ENCODE results near the gene TRMT10A.

TRMT10A gene

GRCh38 chr4:99587803-99588202 is 24.0 kb upstream of the TRMT10A start:
- TF ChIP-seq Cebpa-rat (IDR thresholded peaks at IDR 0.05) = no peak
- H3K4me1 ChIP-seq = no peaks in the 10 kb centered on the region
- H3K36me3 ChIP-seq = no peaks in the 10 kb centered on the region
- H3K27ac ChIP-seq = no peak overlapping the region
- H4K20me1 ChIP-seq = no peaks in the 10 kb centered on the region
- no peaks in the 10 kb centered on the region for H3K9me3 ChIP-seq (replicated peaks in 1 of 11)
- H3K4me3 ChIP-seq = no peak overlapping the region
- no peak overlapping the region for H3K4me2 ChIP-seq
- no peak overlapping the region for H3K9ac ChIP-seq
- H3K27me3 ChIP-seq = no peaks in the 10 kb centered on the region

GRCh38 chr4:99587309-99587708 is 23.5 kb upstream of the TRMT10A start:
- no peaks in the 10 kb centered on the region for H3K9me3 ChIP-seq (replicated peaks in 1 of 11)
- TF ChIP-seq Cebpa-rat (IDR thresholded peaks at IDR 0.05) = no peak
- no peaks in the 10 kb centered on the region for H3K36me3 ChIP-seq
- H4K20me1 ChIP-seq = no peaks in the 10 kb centered on the region
- no peak overlapping the region for H3K9ac ChIP-seq
- no peak overlapping the region for H3K4me2 ChIP-seq
- no peak overlapping the region for H3K27ac ChIP-seq
- no peak overlapping the region for H3K4me3 ChIP-seq
- no peaks in the 10 kb centered on the region for H3K4me1 ChIP-seq
- no peaks in the 10 kb centered on the region for H3K27me3 ChIP-seq

GRCh38 chr4:99586797-99587196 is 23.0 kb upstream of the TRMT10A start:
- no peak overlapping the region for H3K4me3 ChIP-seq
- H3K27ac ChIP-seq = no peak overlapping the region
- no peaks in the 10 kb centered on the region for H3K36me3 ChIP-seq
- no peaks in the 10 kb centered on the region for H4K20me1 ChIP-seq
- TF ChIP-seq Cebpa-rat (IDR thresholded peaks at IDR 0.05) = no peak
- H3K4me1 ChIP-seq = no peaks in the 10 kb centered on the region
- H3K4me2 ChIP-seq = no peak overlapping the region
- no peak overlapping the region for H3K9ac ChIP-seq
- no peaks in the 10 kb centered on the region for H3K9me3 ChIP-seq (replicated peaks in 1 of 11)
- no peaks in the 10 kb centered on the region for H3K27me3 ChIP-seq

- Histone ChIP-seq H3K4me1 (no peaks in the 10 kb centered on the region), H3K4me2 (no peak overlapping the region), H4K20me1 (no peaks in the 10 kb centered on the region), H3K9me3 (replicated peaks in 1 of 11) (no peaks in the 10 kb centered on the region), H3K36me3 (no peaks in the 10 kb centered on the region), H3K4me3 (no peak overlapping the region), H3K9ac (no peak overlapping the region), H3K27ac (no peak overlapping the region), H3K27me3 (no peaks in the 10 kb centered on the region)
- no peak for TF ChIP-seq Cebpa-rat (IDR thresholded peaks at IDR 0.05)
Observed at GRCh38 chr4:99586322-99586721, 22.5 kb upstream of the TRMT10A start.

- Histone ChIP-seq H3K4me1 (no peaks in the 10 kb centered on the region), H3K36me3 (no peaks in the 10 kb centered on the region), H4K20me1 (no peaks in the 10 kb centered on the region), H3K9ac (no peak overlapping the region), H3K27me3 (no peaks in the 10 kb centered on the region), H3K9me3 (replicated peaks in 1 of 11) (no peaks in the 10 kb centered on the region), H3K4me2 (no peak overlapping the region), H3K4me3 (no peak overlapping the region), H3K27ac (no peak overlapping the region)
- TF ChIP-seq Cebpa-rat (IDR thresholded peaks at IDR 0.05) = no peak
Observed at GRCh38 chr4:99585516-99585915, 21.7 kb upstream of the TRMT10A start.

- H3K36me3 ChIP-seq = no peaks in the 10 kb centered on the region
- peaks cover 0 to 15% (median 0%) of the 10 kb centered on the region in 10 experiments; a peak in 5 of 20 replicates for H3K4me1 ChIP-seq
- no peak overlapping the region for H3K4me3 ChIP-seq
- H3K27me3 ChIP-seq = no peaks in the 10 kb centered on the region
- no peaks in the 10 kb centered on the region for H4K20me1 ChIP-seq
- H3K27ac ChIP-seq = no peak overlapping the region
- TF ChIP-seq Cebpa-rat (IDR thresholded peaks at IDR 0.05) = no peak
- H3K9ac ChIP-seq = no peak overlapping the region
- no peak overlapping the region for H3K4me2 ChIP-seq
- H3K9me3 ChIP-seq (replicated peaks in 1 of 11) = no peaks in the 10 kb centered on the region
Observed at GRCh38 chr4:99578714-99579113, 14.9 kb upstream of the TRMT10A start.

GRCh38 chr4:99574530-99575324 is 10.9 kb upstream of the TRMT10A start, which contains the start of gene MTTP:
Gene MTTP (plus strand): TSS chr4:99574824. CDS start chr4:99574910, 86 bp downstream.
- H3K27ac ChIP-seq = peak within 1 kb of the TSS in 4 of 11 experiments; percentile 11 to 59 (median 42); a peak in 5 of 22 replicates
- H3K4me3 ChIP-seq = no peak within 1 kb of the TSS
- no peaks in the 10 kb centered on the region for H3K9me3 ChIP-seq (replicated peaks in 1 of 11)
- H3K4me1 ChIP-seq = peaks cover 0 to 15% (median 0%) of the 10 kb centered on the region in 10 experiments; a peak in 5 of 20 replicates
- TF ChIP-seq Cebpa-rat (IDR thresholded peaks at IDR 0.05) = no peak
- no peaks in the 10 kb centered on the region for H4K20me1 ChIP-seq
- peak within 1 kb of the TSS in 1 of 11 experiments; percentile 21; a peak in 1 of 22 replicates for H3K9ac ChIP-seq
- no peaks in the 10 kb centered on the region for H3K27me3 ChIP-seq
- H3K4me2 ChIP-seq = peak within 1 kb of the TSS in 5 of 11 experiments; percentile 6 to 56 (median 38); a peak in 6 of 22 replicates
- H3K36me3 ChIP-seq = no peaks in the 10 kb centered on the region

GRCh38 chr4:99573735-99574368 is 10.0 kb upstream of the TRMT10A start:
- no peak for TF ChIP-seq Cebpa-rat (IDR thresholded peaks at IDR 0.05)
- H3K36me3 ChIP-seq = no peaks in the 10 kb centered on the region
- H3K4me2 ChIP-seq = no peak overlapping the region
- H3K27me3 ChIP-seq = no peaks in the 10 kb centered on the region
- H3K4me1 ChIP-seq = peaks cover 0 to 15% (median 0%) of the 10 kb centered on the region in 10 experiments; a peak in 5 of 20 replicates
- no peaks in the 10 kb centered on the region for H3K9me3 ChIP-seq (replicated peaks in 1 of 11)
- no peaks in the 10 kb centered on the region for H4K20me1 ChIP-seq
- H3K27ac ChIP-seq = no peak overlapping the region
- H3K4me3 ChIP-seq = no peak overlapping the region
- no peak overlapping the region for H3K9ac ChIP-seq

- H3K27me3 ChIP-seq = no peaks in the 10 kb centered on the region
- no peak for TF ChIP-seq Cebpa-rat (IDR thresholded peaks at IDR 0.05)
- no peak overlapping the region for H3K9ac ChIP-seq
- no peak overlapping the region for H3K27ac ChIP-seq
- no peaks in the 10 kb centered on the region for H3K36me3 ChIP-seq
- H3K4me3 ChIP-seq = no peak overlapping the region
- no peak overlapping the region for H3K4me2 ChIP-seq
- H3K9me3 ChIP-seq (replicated peaks in 1 of 11) = no peaks in the 10 kb centered on the region
- H4K20me1 ChIP-seq = no peaks in the 10 kb centered on the region
- peaks cover 0 to 15% (median 0%) of the 10 kb centered on the region in 10 experiments; a peak in 5 of 20 replicates for H3K4me1 ChIP-seq
Observed at GRCh38 chr4:99572527-99573240, 8.8 kb upstream of the TRMT10A start.

Measured in BLaER1 treated with 17β-estradiol and CSF1 and Interleukin-3, amounts not matched to agents 10 nM and 100 nM (cell line).